Measurements from ENCODE around the gene MATN1. TPM values are rescaled to one million over a fixed set of nuclear protein-coding genes. Genes with fewer than 3 reads are reported as not detected.

Gene MATN1
- polyA plus RNA-seq, 3 donors from 2014 or later, result not detected

DNA sequence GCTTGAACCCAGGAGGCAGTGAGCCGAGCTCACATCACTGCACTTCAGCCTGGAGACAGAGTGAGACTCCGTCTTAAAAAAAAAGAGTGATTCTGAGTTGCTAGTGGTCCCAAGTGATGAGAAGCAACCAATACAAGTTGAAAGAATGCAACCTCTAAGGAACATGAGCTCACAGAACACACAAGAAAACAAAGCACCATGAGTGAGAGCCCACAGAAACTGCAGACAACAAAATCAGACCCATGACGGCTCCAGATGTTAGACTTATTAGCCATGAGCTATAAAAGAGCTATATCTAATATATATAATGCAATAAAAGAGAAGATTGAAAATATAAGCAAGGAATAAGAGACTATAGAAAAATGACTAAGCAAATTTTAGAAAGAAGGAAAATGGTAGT, 50.0 kb downstream of the MATN1 start:
- Mint-ChIP-seq H3K9me3 (no peaks in the 10 kb centered on the region), H3K27me3 (ENCODE audit: low read depth in 3 of 3) (peaks cover 4 to 16% (median 8%) of the 10 kb centered on the region in 3 donors), H3K36me3 (no peaks in the 10 kb centered on the region), H3K27ac (no peak overlapping the region), H3K4me3 (no peak overlapping the region), H3K4me1 (no peaks in the 10 kb centered on the region)
- no peak for DNase-seq

GRCh38 chr1:30672661-30673060, 50.7 kb downstream of the MATN1 start:
- Mint-ChIP-seq H3K4me3 (no peak overlapping the region), H3K4me1 (no peaks in the 10 kb centered on the region), H3K36me3 (no peaks in the 10 kb centered on the region), H3K27ac (no peak overlapping the region), H3K27me3 (ENCODE audit: low read depth in 3 of 3) (peaks cover 6 to 14% (median 6%) of the 10 kb centered on the region in 3 donors), H3K9me3 (no peaks in the 10 kb centered on the region)
- DNase-seq, result no peak

DNA sequence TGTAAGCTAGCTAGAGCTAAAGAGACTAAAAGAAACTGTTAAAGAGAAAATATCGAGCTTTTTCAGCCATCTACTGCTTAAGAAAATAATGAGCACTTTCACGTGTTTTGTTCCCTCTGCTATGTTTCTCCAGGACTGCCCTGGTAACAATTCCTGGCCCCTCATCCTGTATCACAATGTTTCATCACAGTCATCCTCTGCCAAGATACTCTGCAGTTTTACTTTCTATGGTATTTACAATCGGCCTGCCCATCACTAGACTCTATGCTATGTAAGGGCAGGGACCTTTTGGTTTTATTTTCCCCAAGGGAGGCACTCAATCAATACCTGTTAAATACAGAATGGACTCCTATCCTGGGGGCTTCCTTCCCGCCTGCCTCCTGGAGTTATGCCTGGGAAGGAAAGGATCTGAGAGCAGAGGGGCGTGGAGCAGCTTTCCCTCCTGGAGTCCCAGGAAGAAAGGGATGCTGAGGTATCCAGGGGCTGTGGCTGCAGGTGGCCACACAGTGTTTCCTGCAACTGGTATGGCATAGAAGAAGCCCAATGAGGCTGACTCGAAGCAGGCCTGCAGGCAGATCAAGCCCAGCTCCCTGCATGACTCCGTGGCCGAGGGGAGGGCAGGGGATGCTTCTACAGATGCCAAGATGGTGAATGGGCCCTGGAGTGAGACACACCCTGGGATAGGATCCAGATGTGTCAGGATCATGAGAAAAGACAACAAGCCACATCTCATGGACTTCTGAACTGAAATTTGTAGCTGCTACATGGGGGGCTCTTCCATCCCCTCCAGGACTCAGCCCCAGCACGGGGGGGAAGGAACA, 52.9 kb downstream of the MATN1 start:
- H3K4me1 Mint-ChIP-seq, result no peaks in the 10 kb centered on the region
- H3K4me3 Mint-ChIP-seq, result no peak overlapping the region
- H3K27ac Mint-ChIP-seq, result no peak overlapping the region

DNA sequence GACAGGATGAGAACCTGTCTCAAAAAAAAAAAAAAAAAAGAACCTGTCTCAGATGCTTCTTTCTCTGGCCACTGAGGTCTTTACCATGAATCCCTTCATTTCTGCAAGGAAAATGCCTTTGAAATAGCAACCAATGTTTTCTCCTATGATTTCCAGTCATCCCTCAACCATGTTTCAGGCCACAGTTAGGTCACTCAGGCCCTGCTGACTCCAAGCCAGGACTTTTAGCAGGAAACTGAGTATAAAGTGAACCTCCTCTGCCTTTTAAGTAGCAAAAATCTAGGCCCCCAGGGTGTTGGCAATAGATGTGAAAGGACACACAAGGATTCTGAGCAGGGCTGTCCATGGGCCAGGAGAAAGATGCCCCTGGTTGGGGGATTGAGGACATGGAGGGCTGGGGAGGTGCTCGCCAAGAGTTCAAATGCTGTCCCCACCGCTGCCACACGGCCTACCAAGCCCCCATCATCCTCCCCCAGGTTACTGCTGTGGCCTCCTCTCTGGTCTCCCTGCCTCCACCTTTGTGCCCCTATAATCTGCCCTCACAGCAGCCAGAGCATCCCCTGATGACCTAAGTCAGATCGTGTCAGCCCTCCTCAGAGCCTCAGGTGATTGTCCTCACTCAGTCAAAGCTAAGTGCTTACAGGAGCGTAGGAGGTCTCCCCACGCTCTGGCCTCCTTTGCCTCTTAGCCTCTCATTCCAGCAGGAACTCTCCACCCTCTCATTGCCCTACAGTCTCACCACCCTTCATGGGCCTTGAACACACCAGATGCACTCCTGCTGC, 54.6 kb downstream of the MATN1 start:
- peaks cover 2 to 7% (median 2%) of the 10 kb centered on the region in 3 donors for H3K27me3 Mint-ChIP-seq (ENCODE audit: low read depth in 3 of 3)
- no peak overlapping the region for H3K4me3 Mint-ChIP-seq
- H3K4me1 Mint-ChIP-seq, result no peaks in the 10 kb centered on the region
- no peak overlapping the region for H3K27ac Mint-ChIP-seq
- no peaks in the 10 kb centered on the region for H3K9me3 Mint-ChIP-seq
- DNase-seq, result no peak
- H3K36me3 Mint-ChIP-seq, result no peaks in the 10 kb centered on the region

More for the DNA sequence above, 52.9 kb downstream of the MATN1 start:
- DNase-seq, result no peak
- H3K27me3 Mint-ChIP-seq (ENCODE audit: low read depth in 3 of 3), result peaks cover 5 to 12% (median 5%) of the 10 kb centered on the region in 3 donors
- H3K36me3 Mint-ChIP-seq, result no peaks in the 10 kb centered on the region
- no peaks in the 10 kb centered on the region for H3K9me3 Mint-ChIP-seq

DNA sequence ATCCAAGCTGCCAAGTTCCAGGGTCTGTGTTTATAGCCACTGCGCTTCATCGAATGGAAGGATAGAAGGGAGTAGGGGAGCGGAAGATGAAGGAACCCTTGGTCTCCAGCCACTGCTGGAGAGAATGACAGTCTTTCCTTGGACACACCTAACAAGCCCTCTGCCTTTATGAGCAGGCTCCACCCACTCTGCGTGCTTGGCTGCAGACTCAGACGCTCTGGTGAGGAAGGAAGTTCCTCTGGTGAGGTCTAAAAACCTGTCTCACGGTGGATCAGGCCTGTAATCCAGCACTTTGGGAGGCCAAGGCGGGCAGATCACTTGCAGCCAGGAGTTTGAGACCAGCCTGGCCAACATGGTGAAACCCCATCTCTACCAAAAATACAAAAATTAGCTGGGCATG, 55.4 kb downstream of the MATN1 start:
- Mint-ChIP-seq H3K9me3 (no peaks in the 10 kb centered on the region), H3K4me1 (no peaks in the 10 kb centered on the region), H3K36me3 (no peaks in the 10 kb centered on the region), H3K27ac (no peak overlapping the region), H3K27me3 (ENCODE audit: low read depth in 3 of 3) (peaks cover 0 to 5% (median 2%) of the 10 kb centered on the region in 3 donors), H3K4me3 (no peak overlapping the region)
- no peak for DNase-seq

- H3K36me3 Mint-ChIP-seq, result no peaks in the 10 kb centered on the region
- no peaks in the 10 kb centered on the region for H3K9me3 Mint-ChIP-seq
- no peak overlapping the region for H3K4me3 Mint-ChIP-seq
- H3K27ac Mint-ChIP-seq, result no peak overlapping the region
- peaks cover 2 to 6% (median 2%) of the 10 kb centered on the region in 3 donors for H3K27me3 Mint-ChIP-seq (ENCODE audit: low read depth in 3 of 3)
- no peaks in the 10 kb centered on the region for H3K4me1 Mint-ChIP-seq
- no peak for DNase-seq
These were observed 56.6 kb downstream of the MATN1 start for GRCh38 chr1:30666756-30667273.

DNA sequence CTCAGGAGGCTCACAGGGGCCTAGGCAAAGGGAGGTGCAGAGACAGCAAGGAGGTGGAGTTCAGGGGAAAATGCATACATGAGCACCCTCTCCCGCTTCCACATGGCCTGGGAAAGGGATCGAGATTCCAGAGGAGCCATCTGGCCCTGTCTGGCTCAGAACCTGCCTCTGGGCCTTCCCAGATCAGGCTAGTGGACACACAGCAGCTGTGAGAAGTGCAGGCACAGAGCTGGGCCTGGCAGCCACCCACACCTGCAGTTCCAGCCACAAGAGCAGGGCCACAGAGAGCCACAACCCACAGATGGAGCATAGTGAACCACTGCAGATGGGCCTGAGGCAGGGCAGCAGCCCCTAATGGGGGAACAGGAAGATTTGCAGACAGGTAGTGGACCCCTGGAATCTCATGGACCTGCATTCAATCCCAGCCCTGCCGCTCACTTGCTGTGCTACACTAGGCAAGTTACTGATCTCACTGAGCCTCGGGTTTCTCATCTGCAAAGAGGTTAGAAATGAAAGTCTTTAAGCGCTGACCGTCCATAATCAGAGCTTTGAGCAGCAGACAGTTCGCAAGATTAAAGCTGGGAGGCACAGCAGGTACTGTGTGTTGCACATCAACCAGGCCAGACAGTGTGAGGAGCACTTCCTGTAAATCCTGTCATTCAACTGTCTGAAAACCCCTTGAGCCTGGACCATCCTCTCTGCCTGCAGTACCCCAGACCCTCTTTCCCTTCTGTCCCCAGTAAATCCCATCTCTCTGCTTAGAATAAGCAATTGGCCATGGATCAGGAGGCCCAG, 58.0 kb downstream of the MATN1 start:
- Mint-ChIP-seq H3K9me3 (no peaks in the 10 kb centered on the region), H3K4me3 (no peak overlapping the region), H3K27me3 (ENCODE audit: low read depth in 3 of 3) (peaks cover 2 to 6% (median 2%) of the 10 kb centered on the region in 3 donors), H3K27ac (no peak overlapping the region), H3K36me3 (no peaks in the 10 kb centered on the region), H3K4me1 (no peaks in the 10 kb centered on the region)
- no peak for DNase-seq

- Mint-ChIP-seq H3K4me1 (no peaks in the 10 kb centered on the region), H3K36me3 (no peaks in the 10 kb centered on the region), H3K9me3 (no peaks in the 10 kb centered on the region), H3K27ac (no peak overlapping the region), H3K4me3 (no peak overlapping the region), H3K27me3 (ENCODE audit: low read depth in 3 of 3) (peaks cover 2% of the 10 kb centered on the region in 3 donors)
- DNase-seq, result no peak
These were observed 59.2 kb downstream of the MATN1 start for GRCh38 chr1:30664103-30664755.

DNA sequence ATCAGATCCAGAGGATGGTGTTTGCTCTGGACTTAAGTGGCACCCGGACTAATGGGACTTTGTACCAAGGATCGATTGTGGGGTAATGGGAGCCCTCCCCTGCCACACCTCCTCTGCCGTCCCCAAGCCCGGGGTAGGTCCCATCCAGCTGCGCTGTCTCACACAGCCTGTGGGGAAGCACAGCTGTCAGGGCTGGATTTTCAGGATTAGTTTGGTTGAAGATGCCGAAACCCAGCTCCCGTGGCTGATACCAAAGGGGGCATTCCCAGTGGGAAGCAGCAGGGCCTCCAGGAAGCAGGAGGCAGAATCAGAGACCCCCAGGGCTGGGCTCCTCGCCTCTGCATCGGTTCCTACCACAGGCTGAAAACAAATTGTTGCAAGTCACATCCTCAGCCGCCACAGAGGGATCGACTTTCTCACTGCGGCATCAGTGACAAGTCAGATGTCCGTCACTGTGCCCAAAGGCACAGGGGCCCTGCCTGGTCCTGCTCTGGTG, 59.7 kb downstream of the MATN1 start:
- H3K9me3 Mint-ChIP-seq, result no peaks in the 10 kb centered on the region
- H3K4me3 Mint-ChIP-seq, result no peak overlapping the region
- H3K36me3 Mint-ChIP-seq, result no peaks in the 10 kb centered on the region
- H3K27ac Mint-ChIP-seq, result no peak overlapping the region
- peaks cover 2% of the 10 kb centered on the region in 3 donors for H3K27me3 Mint-ChIP-seq (ENCODE audit: low read depth in 3 of 3)
- no peaks in the 10 kb centered on the region for H3K4me1 Mint-ChIP-seq
- no peak for DNase-seq

- H3K4me3 Mint-ChIP-seq, result no peak overlapping the region
- H3K9me3 Mint-ChIP-seq, result peaks cover 0 to 2% (median 0%) of the 10 kb centered on the region in 6 donors
- H3K27me3 Mint-ChIP-seq (ENCODE audit: low read depth in 3 of 3), result peaks cover 1 to 2% (median 2%) of the 10 kb centered on the region in 3 donors
- H3K36me3 Mint-ChIP-seq, result no peaks in the 10 kb centered on the region
- H3K4me1 Mint-ChIP-seq, result no peaks in the 10 kb centered on the region
- H3K27ac Mint-ChIP-seq, result no peak overlapping the region
- DNase-seq, result no peak
These were observed 61.0 kb downstream of the MATN1 start for GRCh38 chr1:30662291-30662840.

DNA sequence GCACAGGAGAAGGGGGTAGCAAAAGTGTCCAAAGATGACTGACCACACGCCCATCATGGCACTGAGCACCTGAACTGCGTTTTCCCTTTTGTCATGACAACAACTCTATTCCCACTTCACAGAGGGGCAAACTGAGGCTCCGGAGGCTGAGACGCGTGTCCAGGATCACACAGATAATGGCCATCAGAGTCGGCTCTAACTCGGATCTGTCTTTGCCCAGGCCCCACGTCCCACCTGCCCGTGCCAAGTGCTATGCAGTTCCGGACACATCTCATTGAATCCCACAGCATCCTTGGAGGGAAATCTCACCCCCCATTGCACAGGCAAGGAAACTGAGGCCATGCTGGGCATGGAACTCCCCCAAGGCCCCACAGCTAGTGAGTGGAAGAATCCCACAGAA, 62.1 kb downstream of the MATN1 start:
- peaks cover 2 to 7% (median 4%) of the 10 kb centered on the region in 3 donors for H3K27me3 Mint-ChIP-seq (ENCODE audit: low read depth in 3 of 3)
- peaks cover 0 to 2% (median 0%) of the 10 kb centered on the region in 6 donors for H3K9me3 Mint-ChIP-seq
- H3K4me1 Mint-ChIP-seq, result no peaks in the 10 kb centered on the region
- DNase-seq, result no peak
- H3K36me3 Mint-ChIP-seq, result no peaks in the 10 kb centered on the region
- no peak overlapping the region for H3K27ac Mint-ChIP-seq
- no peak overlapping the region for H3K4me3 Mint-ChIP-seq
